Measurements from ENCODE around the gene EPB41L4A. TPM values are rescaled to one million over a fixed set of nuclear protein-coding genes. Genes with fewer than 3 reads are reported as not detected.

Gene EPB41L4A
- total RNA-seq, 6 donors from 2014 or later = 15.9 to 45.1 (median 28.1) TPM

GRCh38 chr5:112290691-112291090 lies 128.4 kb downstream of the EPB41L4A start:
- TF ChIP-seq EP300 (IDR thresholded peaks at IDR 0.05) = no peak
- TF ChIP-seq POLR2AphosphoS5 (IDR thresholded peaks at IDR 0.05) = no peak
- TF ChIP-seq CTCF (IDR thresholded peaks at IDR 0.05) = no peak
- no peak for TF ChIP-seq POLR2A (IDR thresholded peaks at IDR 0.05)
- Histone ChIP-seq H3K27ac (no peak overlapping the region), H3K36me3 (no peaks in the 10 kb centered on the region), H3K4me3 (no peak overlapping the region), H3K4me1 (no peaks in the 10 kb centered on the region), H3K9me3 (no peaks in the 10 kb centered on the region), H3K27me3 (no peaks in the 10 kb centered on the region)
- ATAC-seq (ENCODE audit: low FRiP score in 2 of 2) = no peak
- DNase-seq = no peak

DNA sequence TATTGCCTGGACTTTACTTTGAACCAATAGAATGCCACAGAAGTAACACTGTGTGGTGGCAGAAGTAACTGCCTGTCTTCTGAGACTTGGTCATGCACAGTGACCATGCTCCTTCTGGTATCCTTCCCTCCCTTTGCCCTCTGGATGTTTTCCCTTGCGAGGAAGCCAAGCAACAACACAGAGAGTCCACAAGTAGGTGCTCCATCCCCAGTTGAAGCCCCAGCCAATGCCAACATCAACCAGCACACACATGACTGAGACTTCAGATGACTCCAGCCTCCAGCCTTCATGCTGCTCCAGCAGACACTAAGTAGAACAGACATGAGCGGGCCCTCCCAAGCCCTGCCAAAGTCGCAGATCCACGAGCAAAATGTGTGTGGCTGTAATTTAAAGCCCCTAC lies 129.6 kb downstream of the EPB41L4A start:
- Histone ChIP-seq H3K36me3 (no peaks in the 10 kb centered on the region), H3K27me3 (no peaks in the 10 kb centered on the region), H3K4me3 (no peak overlapping the region), H3K4me1 (no peaks in the 10 kb centered on the region), H3K9me3 (no peaks in the 10 kb centered on the region), H3K27ac (no peak overlapping the region)
- DNase-seq = no peak
- TF ChIP-seq CTCF (IDR thresholded peaks at IDR 0.05) (no peak), EP300 (IDR thresholded peaks at IDR 0.05) (no peak), POLR2AphosphoS5 (IDR thresholded peaks at IDR 0.05) (no peak), POLR2A (IDR thresholded peaks at IDR 0.05) (no peak)
- no peak for ATAC-seq (ENCODE audit: low FRiP score in 2 of 2)
- 93 to 95% methylated on average over 4 of the region's 4 CpGs for WGBS, 2 donors

- 72 to 83% methylated on average over 5 of the region's 5 CpGs for WGBS, 2 donors
- no peaks in the 10 kb centered on the region for H3K36me3 ChIP-seq
- ATAC-seq (ENCODE audit: low FRiP score in 2 of 2) = no peak
Measured at GRCh38 chr5:112283943-112284929, 134.8 kb downstream of the EPB41L4A start.

GRCh38 chr5:112283034-112283582 lies 136.0 kb downstream of the EPB41L4A start:
- H3K4me3 ChIP-seq = no peak overlapping the region
- no peaks in the 10 kb centered on the region for H3K36me3 ChIP-seq
- no peaks in the 10 kb centered on the region for H3K4me1 ChIP-seq
- no peaks in the 10 kb centered on the region for H3K27me3 ChIP-seq
- no peaks in the 10 kb centered on the region for H3K9me3 ChIP-seq
- no peak for TF ChIP-seq POLR2A (IDR thresholded peaks at IDR 0.05)
- WGBS, 2 donors = 76 to 80% methylated on average over 3 of the region's 3 CpGs
- no peak overlapping the region for H3K27ac ChIP-seq
- no peak for ATAC-seq (ENCODE audit: low FRiP score in 2 of 2)
- DNase-seq = no peak

More at GRCh38 chr5:112283943-112284929, 134.8 kb downstream of the EPB41L4A start:
- Histone ChIP-seq H3K4me3 (no peak overlapping the region), H3K27ac (no peak overlapping the region), H3K27me3 (no peaks in the 10 kb centered on the region), H3K9me3 (no peaks in the 10 kb centered on the region), H3K4me1 (no peaks in the 10 kb centered on the region)
- TF ChIP-seq POLR2AphosphoS5 (IDR thresholded peaks at IDR 0.05) (no peak), EP300 (IDR thresholded peaks at IDR 0.05) (no peak), CTCF (IDR thresholded peaks at IDR 0.05) (no peak), POLR2A (IDR thresholded peaks at IDR 0.05) (no peak)
- DNase-seq = no peak

DNA sequence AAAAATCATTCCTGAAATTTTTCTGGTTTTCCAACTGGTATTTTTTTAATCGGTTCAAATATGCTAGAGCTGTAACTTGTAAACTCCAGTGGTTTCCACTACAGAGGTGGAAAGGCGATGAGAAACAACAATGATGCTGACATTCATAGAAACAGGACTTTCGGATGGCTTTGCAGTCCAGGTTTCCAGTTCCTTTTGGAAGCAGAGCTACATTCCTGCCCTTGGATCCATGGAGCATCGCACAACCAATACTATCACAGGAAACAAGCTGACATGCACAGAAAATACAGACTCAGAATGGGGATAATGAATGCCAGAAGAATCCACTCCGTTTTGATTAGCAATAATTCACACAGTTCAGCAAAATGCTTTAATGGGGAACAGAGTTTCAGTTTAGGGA lies 140.0 kb downstream of the EPB41L4A start:
- Histone ChIP-seq H3K4me1 (no peaks in the 10 kb centered on the region), H3K27me3 (no peaks in the 10 kb centered on the region), H3K4me3 (no peak overlapping the region), H3K27ac (no peak overlapping the region), H3K36me3 (no peaks in the 10 kb centered on the region), H3K9me3 (no peaks in the 10 kb centered on the region)
- TF ChIP-seq POLR2A (IDR thresholded peaks at IDR 0.05) (no peak), EP300 (IDR thresholded peaks at IDR 0.05) (no peak), POLR2AphosphoS5 (IDR thresholded peaks at IDR 0.05) (no peak), CTCF (IDR thresholded peaks at IDR 0.05) (no peak)
- DNase-seq (no peak), ATAC-seq (ENCODE audit: low FRiP score in 2 of 2) (no peak)
- 75 to 89% methylated on average over 5 of the region's 5 CpGs for WGBS, 2 donors
